HG02973 (cell line): ENCODE measurements around the gene MED7.
"Not testable (repeated sequence)": the region's sequence is repeated elsewhere in the genome, so short reads cannot be mapped to it uniquely, and the experiment has no call there.

Experiments
- ATAC-seq: cut with Tn5 transposase; IDR thresholded peaks from one replicate; pipeline ENCODE4 v1.9.1; 2021; ENCODE audit warnings: moderate library complexity; ENCODE audit not compliant: unreplicated experiment

The MED7 gene, protein sequence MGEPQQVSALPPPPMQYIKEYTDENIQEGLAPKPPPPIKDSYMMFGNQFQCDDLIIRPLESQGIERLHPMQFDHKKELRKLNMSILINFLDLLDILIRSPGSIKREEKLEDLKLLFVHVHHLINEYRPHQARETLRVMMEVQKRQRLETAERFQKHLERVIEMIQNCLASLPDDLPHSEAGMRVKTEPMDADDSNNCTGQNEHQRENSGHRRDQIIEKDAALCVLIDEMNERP

DNA sequence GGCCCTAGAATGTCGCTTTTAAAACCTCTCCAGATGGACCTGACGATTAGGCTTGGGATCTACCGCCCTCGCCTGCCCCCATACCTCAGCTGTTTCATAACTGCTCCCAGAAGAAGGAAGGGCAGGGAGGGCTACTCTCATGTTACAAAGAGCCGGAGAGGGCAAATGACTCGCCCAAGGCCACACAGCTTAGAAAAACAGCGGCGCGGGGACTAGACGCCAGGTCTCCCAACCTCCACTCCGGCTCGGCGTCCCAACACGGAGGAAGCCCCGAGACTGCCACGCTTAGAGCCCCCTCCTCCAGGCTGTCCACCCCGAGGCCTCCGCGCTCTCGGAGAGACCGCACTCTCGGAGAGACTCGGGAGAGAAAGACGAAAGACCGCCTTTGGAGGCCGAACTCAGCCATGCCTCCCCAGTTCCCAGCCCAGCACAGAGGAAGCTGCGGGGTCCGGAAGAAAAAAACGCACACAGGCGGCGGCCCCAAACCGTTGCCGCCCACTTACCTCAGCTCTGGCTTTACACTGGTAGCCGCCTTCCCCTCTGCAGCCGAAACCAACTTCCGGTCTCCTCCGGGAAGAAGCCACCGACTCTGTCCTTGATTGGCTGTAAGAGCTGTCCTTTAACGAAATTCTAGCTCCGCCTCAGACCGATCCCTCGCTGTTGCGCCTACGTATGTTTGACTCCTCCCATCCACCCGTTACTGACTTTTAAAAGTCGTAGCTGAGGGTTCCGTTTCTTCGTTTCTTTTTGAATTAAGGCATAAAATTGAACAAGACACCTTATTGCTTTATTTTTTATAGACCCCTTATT lies at the start of gene MED7:
TSS of gene MED7 (minus strand) at position 549 of the 810 bp plus-strand sequence. CDS start 3,434 bp downstream, outside the sequence.
- ATAC-seq, result peak; percentile 100

DNA sequence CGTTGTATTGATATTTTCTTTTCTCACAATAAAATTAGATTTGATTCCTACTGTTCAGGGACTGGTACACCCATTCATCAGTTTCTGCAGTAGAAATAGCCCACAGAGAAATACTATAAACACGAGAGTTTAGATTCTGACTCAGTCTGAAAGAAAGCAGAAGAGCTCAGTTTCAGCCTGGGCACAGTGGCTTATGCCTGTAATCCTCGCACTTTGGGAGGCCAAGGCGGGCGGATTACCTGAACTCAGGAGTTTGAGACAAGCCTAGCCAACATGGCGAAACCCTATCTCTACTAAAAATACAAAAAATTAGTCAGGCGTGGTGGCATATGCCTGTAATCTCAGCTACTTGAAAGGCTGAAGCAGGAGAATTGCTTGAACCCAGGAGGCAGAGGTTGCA lies 46.6 kb upstream of the MED7 start:
- no peak for ATAC-seq

DNA sequence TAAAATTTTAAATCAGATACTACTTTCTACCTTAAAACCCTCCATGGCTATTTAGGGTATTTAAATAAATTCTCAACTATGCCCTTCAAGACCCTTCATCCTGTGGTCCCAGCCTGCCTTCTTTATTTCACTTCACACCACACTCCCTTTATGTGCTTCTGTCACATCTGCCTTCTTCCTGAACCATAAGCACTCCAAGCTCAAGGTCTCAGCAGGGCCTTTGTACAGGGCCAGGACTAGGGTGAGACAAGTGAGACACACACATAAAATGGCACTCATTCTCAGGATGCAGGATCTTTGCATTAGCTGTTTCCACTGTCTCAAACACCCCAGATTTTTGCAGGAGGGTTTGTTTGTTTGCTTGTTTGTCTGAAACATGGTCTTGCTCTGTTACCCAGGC lies 45.6 kb upstream of the MED7 start:
- ATAC-seq, result no peak

DNA sequence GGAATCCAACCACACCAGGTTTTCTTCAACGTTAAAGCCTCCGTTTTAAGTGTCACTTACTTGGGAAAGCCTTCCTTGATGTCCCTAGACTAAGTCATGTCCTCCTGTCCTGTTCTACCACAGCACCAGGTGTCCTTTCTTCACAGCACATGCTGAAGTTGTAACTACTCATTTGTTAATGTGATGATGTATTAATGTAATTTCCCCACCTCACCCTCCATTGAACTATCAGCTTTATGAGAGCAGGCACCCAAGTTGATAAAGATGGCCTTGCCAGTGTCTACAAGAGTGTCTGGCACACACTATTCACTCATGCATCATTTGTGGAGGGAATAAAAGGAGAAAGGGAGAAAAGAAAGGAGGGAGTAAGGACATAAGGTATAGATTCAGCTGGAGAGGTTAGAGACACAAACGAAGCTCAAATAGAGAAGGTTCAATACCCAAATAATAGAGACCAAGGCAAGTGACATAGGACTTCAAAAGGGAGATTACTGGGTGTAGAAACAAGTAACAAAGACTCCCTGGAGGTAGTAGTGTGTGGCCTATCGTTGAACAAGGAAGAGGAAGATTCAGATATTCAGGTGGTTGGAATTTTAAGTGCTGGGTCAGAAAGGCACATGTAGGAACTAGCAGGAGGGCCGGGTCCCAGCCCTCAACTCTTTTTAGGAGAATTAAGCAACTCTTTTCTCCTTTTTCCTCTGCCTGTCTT lies 44.5 kb upstream of the MED7 start:
- no peak for ATAC-seq

DNA sequence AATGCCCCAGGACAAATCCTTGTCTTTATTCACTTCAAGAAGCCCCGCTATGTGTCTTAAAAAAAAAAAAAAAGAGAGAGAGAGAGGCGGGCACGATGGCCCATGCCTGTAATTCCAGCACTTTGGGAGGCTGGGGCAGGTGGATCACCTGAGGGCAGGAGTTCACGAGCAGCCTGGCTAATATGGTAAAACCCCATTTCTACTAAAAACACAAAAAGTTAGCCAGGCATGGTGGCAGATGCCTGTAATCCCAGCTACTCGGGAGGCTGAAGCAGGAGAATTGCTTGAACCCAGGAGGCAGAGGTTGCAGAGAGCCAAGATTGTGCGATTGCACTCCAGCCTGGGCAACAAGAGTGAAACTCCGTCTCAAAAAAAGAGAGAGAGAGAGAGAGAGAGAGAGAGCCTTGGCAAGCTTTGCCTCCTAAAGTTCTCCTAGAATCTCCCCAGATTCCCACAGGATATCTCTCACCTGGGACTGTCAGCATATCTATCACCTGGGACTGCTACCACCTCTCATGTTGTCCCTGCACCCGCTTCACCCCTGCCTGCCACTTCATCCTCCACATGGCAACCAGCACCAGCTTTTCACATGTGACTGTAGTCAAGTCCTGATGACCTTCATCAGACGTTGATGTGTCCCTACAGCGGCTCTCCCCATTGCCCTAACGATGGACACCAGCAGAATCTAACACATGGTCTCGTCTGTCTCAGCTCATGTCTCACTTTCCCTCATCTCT lies 43.8 kb upstream of the MED7 start:
- no peak for ATAC-seq

DNA sequence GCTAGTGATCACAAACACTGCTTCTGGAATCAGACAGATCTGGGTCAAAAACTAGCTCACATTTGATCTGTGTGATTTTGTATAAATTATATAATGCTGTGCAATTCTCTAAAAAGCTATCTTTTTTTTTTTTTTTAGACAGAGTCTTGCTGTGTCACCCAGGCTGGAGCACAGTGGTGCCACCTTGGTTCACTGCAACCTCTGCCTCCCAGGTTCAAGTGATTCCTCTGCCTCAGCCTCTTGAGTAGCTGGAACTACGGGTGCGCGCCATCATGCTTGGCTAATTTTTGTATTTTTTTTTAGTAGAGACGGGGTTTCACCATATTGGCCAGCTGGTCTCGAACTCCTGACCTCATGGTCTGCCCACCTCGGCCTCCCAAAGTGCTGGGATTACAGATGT lies 42.5 kb upstream of the MED7 start:
- ATAC-seq, result not testable (repeated sequence)

DNA sequence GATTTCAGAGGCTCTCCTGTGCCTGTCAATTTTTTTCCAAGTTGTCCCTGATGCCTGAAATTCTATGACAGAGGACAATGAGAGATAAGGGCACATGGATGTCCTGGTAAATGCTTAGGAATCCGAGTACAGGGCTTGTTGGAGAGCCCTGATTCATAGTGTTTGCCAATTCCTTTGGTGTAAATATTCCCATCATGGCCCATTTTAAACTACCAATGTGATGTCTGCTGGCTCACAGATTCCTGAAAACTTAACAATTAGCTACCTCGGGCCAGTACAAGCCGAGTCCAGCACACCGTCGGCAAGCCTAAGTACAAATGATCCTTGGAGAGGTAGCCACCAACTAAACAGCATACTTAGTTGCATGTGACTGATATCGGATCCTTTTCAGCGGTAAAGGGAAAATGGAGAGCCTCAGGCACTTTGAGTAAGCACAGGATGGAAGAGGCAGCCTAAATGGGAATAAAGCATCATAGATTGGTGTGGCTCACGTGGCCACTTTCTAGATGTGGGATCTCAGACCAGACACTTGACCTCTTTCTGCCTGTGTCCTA lies 41.5 kb upstream of the MED7 start:
- ATAC-seq, result no peak

DNA sequence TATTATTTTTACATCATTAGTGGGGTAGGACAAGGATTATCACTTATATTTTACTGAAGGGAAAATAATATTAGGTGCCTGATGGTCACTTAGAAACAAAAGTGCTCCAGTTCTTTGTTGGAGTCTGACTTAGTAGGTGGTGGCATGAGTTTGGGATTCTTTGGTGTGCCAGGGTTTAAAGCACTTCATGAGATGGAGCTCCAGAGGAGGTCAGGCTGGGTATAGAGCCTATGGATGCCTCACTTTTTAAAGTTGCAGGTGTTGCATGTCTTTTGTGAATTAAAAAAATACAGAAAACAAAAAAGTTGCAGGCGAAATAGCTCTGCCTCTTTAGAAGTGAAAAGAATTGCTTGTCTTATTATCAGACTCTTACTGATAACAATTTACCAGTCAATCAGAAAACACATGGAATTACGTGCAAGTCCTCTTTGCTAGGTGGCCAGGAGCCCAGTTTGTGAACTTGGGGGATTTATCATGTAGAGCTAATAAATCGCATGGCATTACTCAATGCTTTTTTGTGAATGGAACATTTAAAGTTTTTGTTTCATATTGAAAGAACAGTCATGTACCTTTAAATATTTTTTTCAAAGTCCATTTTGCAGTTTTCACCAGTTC lies 39.6 kb upstream of the MED7 start:
- no peak for ATAC-seq

DNA sequence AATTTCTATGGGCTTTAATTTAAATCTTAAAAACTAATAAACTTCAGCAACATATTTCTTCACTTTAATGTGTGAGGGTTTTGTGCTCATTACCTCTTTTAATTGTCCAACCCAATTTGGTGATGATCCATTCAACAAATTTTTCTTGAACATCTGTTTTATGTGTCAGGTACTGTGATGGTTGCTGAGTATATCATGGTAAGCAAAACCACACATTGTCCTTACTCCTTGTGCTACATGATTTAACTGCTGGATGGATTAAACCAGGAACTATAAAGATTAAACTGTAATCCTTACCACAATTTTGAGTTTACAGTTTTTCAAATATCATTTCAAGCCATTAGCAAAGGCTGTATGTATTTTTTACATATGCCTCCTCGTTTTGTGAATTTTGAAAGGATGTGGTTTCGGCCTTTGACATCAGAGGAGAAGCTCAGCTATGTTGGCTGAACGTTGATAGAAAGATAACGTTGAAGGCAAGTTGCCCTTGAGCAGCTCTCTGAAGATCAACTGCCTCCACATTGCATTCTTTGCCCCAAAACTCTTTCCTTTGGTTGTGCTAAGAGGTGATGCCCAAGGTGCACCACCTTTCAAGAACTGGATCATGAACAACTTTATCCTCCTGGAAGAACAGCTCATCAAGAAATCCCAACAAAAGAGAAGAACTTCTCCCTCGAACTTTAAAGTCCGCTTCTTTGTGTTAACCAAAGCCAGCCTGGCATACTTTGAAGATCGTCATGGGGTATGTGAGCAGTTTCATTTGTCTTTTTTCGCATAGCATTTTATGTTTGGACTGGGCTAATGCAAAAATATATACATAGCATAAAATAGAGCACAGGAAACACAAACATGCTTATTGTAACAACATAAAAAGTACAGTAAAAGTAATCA lies 38.0 kb upstream of the MED7 start, which contains the start of gene ITK:
TSS of gene ITK (plus strand) at position 467 of the 891 bp plus-strand sequence. CDS start at position 605, 138 bp downstream.
- ATAC-seq, result no peak

DNA sequence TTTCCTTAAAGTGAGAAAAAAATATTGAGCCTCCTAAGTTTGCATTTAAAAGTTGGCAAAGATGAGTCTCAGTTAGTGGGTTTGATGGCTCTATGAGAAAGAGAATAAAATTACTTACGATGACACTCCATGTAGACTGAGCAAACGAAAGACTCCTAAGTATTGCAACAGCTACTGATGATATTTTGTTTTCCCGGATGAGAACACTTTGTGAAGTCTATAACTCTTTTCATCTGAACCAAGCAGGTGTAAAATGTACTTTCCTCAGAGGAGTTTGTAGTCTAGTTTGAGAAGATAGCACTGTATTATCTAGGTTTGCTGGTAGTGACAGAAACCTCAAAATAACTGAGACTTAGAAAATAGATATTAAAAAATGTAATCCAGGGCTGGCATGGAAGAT lies 36.3 kb upstream of the MED7 start:
- ATAC-seq, result no peak

DNA sequence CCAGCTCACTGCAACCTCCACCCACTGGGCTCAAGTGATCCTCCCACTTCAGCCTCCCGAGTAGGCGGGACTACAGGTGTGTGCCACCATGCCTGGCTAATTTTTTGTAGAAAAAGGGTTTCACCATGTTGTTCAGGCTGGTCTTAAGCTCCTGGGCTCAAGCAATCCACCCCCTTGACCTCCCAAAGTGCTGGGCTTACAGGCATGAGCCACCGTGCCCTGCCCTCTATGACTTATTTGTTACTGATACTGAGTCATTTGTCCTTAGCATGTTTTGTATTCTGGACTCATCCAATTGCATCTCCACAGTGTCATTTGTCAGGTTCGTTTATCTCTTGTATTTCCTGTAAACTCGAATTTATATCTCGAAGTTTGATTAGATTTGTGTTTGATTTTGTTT lies 35.3 kb upstream of the MED7 start:
- no peak for ATAC-seq

DNA sequence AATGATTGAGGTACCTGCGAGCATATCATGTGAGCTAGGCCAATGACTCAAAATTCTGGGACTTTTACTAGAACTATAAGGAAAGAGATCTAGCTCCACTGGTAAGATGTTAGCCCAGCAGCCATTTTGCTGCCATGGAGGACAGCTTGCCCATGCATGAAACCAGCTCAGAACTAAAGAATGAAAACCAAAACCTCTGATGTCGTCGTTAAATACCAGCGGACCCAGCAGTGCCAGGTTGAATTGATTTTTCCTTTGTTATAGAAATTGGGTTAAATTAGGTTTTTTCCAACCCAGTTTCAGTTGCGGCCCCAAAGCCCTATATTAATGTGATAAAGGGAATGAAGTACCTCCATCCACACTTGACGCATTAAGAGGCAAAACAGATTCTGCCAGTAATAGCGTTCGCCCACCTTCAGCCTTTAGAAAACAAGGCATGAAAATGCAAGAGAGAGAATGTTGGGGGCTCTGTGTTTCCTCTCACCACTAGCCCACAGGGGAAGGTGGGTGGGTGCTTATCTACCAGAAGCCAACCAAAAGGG lies 32.5 kb upstream of the MED7 start:
- ATAC-seq, result no peak

DNA sequence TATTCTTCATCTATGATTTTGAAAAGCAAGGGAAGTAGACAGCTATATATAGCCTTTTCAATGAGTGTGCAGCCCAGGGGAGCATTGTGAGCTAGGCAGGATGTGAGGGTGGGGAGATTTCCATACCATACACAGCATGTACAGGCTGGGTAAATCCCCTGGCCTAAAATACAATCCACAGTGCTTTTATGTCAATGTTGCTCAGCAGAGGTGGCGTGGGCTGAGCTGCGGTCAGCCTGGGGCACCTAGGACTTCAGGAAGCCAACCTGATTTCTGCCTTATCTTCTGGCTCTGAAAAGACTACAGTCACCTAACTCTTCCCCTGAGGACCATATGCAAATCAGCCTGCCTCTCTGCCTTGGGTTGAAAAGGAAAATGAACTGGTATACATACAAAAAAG lies 29.7 kb upstream of the MED7 start:
- peak; percentile 98 for ATAC-seq

DNA sequence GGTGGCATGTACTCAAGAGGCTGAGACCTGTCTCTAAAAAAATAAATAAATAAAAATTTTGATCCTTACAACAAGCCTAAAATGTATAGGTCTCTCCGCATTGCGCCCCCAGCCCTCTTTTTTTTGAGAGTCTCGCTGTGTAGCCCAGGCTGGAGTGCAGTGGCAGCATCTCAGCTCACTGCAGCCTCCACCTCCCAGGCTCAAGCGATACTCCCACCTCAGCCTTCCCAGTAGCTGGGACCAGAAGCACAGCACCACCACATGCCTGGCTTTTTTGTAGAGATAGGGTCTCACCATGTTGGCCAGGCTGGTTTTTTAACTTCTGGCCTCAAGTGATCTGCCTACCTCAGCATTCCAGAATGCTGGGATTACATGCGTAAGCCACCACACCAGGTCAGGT lies 25.6 kb upstream of the MED7 start:
- ATAC-seq, result no peak

DNA sequence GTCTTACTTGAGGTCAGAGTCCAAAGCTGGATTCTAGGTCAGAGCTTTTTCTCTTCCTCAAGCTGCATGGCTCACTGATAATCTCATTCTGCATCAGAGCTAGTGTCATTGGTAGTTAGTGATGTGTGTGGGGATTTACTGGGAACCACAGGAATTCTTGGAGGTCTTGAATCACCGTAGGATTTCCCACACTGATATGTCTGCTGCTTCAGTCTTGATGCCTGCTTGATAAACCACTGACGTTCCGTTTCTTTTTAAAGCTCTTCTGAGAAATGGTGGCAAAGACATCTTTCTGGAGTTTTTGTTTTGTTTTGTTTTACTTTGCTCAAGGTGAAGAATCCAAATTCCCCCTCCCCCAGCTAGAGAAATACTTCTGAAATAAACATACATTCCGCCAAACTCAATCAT lies 24.6 kb upstream of the MED7 start:
- ATAC-seq, result no peak

DNA sequence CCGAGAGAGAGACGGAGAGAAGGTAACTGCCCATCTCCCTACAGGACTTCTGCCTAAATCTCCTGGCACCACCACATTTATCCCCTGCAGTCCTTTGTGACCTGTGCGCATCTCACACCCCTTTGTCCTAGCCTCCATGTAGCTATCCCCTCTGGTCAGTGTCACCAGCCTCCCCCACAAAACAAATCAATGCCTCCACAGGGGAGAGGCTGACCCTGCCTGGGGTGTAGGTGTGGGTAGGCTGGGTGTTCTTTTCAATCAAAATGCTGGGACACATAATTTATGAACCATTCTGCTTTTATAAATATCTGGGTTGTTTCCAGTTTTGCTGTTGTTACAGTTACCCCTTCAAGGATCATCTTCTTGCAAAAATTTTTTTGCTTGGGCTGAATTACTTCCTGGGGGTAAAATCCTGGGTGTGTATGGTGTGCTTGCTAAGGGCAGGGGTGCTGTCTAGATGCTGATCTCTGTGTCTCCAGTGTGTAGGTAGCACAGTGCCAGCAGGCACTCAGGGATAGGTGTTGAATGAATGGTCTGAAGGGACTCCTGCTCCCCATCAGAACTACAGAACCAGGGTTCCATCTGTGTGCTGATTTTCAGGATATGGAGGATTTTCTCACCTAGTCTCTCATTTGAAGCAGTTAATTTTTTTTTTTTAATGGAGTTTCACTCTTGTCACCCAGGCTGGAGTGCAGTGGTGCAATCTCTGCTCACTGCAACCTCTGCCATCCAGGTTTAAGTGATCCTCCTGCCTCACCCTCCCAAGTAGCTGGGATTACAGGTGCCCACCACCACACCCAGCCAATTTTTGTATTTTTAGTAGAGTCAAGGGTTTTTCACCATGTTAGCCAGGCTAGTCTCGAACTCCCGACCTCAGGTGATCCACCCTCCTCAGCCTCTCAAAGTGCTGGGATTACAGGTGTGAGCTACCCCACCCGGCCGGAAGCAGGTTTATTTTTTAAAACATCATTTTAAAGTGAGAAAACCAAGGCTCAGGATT lies 23.8 kb upstream of the MED7 start, which contains the start of gene GARIN3:
TSS of gene GARIN3 (minus strand) at position 51 of the 1,000 bp plus-strand sequence. CDS start 96 bp downstream, outside the sequence.
- ATAC-seq, result no peak

DNA sequence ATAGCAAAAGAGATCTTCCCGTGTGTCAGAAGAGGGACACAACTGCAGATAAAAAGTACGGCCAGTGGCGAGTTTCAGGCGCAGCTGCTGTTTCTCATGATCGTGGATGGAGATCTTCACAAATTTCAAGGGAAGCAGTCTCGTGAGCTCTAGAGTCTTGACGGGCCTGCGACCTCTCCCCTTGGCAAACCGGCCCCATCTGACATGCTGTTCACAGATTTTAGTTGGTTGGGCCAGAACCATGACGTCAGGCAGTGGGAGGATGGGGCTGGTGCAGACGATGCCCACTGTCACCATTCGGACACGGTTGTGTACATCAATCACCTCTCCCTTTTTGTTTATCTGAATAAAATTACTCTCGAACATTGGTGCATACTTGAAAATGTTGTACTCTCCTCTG lies 23.0 kb upstream of the MED7 start:
- no peak for ATAC-seq

DNA sequence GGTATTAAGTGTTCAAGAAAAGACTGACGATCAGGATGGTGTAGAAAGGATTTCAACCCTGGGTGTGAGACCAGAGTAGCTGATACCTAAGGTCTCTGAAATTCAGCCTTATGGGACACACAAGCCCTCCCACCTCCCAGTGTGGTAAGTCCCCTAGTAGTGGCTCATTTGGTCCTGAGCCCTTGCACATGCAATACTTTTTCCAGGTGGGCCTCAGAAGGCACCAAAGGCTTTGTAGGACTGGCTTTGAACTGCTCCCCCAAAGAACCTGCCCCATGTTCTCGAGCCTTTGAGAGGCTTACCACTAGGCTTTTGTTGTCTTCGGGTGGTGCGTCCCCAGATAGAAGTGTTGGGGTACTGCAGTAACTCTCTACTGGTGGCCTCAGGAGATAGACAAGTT lies 22.6 kb upstream of the MED7 start:
- ATAC-seq, result no peak
